T-helper 22 cell (primary cell): ENCODE measurements around the gene HOATZ.

Experiments
- DNase-seq: peaks from one replicate; pipeline ENCODE4 v3.0.0-alpha.2; 2020; ENCODE audit warnings: low read depth

HOATZ gene

DNA sequence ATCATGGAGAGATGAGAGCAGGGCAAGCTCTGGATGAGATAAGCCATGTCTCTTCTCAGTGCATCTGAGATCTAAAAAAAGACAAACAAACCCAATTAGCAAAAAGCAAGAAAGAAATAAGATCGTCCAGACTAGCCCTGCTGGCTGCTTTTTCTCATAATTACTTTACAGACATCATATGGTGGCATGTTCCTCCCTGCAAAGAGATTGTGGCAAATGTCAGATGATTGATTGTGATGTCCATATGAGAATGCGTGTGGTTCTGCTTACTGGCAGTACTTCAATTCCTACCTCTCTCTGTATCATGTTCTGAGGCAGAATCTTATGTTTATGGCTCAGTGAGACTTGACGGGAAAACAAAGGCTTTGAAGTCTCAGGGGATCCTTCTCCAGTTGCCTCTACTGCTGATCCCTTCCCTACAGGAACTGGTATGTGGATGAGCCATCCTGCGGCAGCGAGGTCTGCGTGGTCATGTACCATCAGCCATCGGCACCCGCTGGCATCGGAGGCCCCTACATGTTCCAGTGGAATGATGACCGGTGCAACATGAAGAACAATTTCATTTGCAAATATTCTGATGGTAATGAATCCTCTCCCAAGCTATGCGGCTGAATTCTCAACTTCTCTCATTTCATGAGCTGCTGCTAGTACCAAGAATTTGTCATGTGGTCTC is 34.8 kb downstream of the HOATZ start:
- no peak for DNase-seq

DNA sequence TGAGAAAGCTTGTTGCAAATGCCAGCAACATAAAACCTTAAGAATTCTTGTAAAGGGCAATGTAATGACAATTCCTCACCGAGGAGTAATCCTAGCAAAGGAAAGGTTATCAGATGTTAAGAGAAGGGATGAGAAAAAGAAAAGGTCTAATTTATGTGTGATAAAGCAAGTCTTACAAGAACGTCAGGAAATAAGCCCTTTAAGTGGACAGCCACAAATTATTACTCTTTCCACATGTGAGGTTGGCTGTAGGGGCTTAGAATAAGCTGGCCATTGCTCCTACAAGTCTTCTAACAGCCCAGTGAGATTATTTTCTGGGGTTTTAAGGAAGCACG is 35.3 kb downstream of the HOATZ start:
- DNase-seq = no peak

DNA sequence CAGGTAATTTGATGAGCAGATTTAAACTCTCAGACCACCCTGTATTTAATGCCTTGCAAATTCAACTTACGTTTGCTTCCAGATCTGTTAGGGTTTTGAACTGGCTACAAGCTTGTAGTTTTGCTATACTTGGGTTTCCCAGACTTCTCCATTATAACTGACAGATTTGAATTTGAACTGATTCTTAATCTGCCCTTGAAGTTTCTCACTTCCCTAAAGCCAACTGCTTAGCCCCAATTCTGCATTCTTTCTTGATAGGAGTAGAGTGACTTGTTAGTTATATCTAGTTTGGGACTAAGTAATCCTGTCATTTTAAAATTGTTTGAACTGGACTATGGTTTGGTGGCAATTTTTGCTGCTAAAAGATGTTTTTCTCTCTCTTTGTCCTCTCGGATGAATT is 35.7 kb downstream of the HOATZ start:
- no peak for DNase-seq

DNA sequence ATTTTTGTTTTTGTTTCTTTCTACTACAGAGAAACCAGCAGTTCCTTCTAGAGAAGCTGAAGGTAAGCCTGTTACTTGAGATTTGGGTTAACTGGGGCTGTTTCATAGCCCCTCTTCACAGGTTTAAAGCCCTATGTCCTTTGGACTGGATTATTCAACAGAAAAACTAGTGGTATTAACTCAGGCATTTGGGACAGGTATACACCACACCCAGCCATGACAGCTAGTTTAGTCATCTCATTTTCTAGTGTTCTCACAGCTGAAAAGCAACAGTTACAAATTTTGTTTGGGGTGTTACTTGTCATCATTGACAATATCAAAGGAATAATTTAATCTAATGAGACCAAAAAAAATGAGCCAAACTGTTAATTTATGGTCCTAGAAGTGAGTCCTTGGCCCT is 40.0 kb downstream of the HOATZ start:
- no peak for DNase-seq

DNA sequence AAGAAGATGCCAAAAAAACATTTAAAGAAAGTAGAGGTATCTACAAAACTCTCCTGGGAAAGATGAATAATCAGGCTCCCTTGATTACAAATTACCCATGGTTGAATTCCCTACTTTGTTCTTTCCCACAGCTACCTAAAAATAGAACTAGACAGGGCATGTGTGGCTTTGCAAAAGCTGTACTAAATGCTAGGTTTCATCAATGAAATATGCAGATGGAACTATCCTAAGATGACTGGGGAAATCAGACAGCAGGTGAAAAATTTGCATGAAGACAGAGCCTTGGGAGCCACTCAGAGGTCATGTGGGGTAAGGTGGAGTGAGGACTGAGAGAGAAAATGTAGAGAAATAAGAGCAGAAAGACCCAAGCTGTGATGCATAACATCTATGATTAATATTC is 40.7 kb downstream of the HOATZ start:
- no peak for DNase-seq

DNA sequence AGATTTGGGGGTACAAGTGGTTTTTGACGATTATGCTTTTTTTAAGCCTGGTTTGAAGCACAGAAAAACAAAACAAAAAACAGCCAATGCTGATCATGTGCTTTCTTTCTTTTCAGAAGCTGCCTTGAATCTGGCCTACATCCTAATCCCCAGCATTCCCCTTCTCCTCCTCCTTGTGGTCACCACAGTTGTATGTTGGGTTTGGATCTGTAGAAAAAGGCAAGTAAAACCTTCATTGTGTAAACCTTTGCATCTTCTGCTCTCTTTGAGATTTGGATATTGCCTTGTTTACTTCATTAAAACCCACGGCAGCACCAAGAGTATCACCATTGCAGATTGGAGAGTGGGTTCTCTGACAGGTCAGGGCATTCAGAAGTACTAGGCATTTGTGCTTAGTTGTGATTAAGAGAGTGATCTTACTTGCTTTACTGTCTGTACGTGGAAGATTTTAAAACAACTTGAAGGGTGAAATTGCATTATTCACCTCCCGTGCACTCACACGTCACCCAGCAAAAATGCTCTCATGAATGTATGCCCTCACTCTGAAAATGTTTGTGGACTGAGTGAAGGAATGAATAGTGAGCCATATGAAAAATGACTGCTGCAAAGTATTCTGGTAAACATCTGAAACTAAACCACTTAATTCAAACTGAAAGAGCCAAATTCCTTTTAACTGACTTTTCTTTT is 43.0 kb downstream of the HOATZ start:
- no peak for DNase-seq

DNA sequence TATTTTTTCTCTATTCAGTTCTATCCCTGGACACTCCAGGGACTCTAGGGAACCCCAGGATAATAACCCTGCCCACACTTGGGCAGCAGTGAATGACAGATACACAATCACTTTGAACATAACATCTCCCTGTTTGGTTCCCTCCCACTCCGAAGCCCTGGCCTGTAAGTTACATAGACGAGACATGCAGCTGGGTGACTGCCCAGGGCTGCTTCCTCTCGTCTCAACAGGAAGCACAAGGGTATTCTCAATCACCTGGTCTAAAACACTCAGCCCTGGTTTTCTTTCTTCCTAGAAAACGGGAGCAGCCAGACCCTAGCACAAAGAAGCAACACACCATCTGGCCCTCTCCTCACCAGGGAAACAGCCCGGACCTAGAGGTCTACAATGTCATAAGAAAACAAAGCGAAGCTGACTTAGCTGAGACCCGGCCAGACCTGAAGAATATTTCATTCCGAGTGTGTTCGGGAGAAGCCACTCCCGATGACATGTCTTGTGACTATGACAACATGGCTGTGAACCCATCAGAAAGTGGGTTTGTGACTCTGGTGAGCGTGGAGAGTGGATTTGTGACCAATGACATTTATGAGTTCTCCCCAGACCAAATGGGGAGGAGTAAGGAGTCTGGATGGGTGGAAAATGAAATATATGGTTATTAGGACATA is 45.4 kb downstream of the HOATZ start:
- no peak for DNase-seq

DNA sequence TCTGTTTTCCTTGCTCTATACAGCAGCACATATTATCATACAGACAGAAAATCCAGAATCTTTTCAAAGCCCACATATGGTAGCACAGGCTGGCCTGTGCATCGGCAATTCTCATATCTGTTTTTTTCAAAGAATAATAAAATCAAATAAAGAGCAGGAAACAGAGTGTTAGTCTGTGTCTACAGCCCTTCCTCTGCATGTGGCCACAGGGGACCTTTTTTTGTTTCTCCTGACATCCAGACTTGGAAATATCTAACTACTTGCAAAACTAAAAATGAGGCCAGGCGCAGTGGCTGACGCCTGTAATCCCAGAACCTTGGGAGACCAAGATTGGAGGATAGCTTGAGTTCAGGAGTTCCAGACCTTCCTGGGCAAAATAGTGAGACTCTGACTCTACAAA is 46.2 kb downstream of the HOATZ start:
- DNase-seq = no peak

DNA sequence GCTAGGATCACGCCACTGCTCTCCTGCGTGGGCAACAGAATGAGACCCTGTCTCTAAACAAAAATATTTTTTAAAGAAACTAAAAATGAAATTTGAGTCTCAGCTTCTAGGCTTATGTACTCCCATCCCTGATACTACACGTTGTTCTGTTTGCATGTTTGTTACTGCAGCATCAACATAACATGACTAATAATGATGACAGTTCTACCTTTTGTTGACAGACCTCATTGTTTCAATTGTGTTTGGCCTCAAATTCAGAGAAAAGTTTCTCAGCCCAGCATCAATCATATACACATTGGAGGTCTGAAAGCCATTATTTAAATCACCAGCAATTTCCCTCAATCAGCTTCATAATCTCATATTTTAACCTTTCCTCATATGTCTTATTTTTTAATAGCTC is 46.7 kb downstream of the HOATZ start:
- DNase-seq = no peak

DNA sequence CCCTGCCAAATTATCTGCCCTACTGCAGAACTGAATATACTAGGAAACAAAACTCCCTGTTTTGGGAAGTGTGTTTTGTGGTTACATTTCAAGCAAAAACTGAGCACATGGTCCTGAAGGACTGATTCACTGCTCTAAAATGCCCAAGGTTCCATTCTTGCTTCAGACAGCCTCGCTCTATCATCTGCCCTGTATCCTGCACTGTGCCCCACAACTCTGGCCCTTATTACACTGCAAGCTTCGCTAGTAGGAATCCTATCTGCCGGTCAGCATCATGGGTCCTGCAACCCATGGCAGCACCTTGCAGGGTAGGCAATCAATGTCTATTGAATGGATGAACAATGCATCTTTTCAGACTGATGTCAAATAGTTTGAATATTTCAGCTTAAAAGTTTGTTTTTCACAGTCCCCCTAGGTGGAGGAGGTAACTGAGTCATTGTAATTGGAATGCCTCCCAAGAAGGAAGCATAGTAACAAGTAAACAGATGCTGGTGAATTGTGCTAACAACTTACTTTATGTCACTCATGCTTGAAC is 47.3 kb downstream of the HOATZ start:
- DNase-seq = no peak

DNA sequence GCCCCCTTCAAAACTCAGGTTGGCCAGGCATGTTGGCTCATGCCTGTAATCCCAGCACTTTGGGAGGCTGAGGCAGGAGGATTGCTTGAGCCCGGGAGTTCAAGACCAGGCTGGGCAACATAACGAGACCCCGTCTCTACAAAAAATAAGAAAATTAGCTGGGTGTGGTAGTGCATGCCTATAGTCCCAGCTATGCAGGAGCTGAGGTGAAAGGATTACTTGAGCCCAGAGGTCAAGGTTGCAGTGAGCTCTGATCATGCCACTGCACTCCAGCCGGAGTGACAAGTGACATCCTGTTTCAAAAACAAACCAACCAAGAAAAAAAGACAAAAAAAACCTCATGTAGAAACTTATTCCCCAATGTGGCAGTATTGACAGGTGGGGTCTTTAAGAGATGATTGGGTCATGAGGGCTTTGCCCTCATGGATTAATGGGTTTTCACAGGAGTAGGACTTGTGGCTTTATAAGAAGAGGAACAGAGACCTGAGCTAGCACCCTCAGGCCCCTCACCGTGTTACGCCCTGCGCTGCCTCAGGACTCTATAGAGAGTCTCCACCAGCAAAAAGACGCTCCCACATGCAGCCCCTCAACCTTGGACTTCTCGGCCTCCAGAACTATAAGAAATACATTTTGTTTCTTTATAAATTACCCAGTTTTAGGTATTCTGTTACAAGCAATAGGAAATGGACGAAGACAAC is 48.3 kb downstream of the HOATZ start:
- no peak for DNase-seq

DNA sequence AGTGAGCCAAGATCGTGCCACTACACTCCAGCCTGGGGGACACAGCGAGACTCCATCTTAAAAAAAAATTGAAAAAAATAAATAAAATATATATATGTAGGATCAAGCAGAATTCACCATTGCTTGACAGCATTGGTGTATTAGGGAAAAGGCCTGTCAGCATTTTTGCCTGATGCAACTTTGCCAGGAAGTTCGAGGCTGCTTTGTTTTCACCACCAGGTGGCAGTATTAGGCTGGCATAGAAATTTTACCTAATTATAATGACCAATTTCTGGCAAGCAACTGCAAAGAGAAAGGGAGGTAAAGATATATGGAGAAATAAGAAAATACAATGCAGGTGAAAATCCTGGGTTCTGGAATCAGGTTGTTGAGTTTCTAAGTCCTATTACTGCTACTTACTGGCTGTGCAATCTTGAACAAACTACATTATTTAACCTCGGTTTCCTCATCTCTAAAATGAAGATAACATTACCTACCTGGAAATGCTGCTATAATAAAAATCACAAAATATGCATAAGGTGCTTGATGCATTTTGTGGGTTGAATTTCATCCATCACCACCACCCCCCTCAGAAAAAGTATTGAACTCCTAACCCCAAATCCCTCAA is 50.6 kb downstream of the HOATZ start:
- no peak for DNase-seq

DNA sequence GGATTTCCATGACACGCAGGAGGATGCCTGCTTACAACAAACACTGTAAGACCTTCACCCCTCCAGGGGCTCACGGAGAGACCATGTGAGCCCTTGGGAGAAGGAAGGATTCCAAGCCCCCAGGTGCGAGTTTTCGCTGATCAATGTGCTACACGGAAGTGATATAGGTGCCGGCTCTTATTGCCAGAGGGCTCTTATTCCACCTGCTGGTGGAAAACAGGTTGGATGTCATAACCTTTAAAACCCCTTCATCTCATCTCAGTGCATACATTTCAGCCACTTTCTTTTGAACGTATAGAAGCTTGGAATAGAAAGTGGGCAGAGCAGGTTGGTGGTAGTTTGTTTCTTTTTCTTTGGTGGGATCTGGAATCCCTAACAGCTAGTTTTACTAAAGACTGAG is 51.7 kb downstream of the HOATZ start:
- DNase-seq = no peak

DNA sequence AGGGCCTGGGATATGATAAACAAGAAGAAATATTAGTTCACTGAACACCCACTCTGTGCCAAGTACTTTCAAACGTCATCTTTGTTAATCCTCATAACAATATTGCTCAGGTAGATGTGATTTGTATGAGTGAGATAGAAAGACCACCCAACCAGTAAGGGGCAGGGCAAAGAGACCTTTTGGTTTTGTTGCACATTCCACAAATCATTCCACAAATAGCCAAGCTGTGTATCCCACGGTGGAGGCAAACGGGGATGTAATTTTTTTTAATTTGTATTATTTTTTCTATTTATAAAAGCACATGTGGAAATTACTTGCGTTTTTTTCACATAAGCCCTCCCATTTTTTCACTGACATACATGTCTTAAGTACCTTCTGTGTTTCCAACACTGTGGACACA is 54.9 kb downstream of the HOATZ start:
- DNase-seq = no peak

DNA sequence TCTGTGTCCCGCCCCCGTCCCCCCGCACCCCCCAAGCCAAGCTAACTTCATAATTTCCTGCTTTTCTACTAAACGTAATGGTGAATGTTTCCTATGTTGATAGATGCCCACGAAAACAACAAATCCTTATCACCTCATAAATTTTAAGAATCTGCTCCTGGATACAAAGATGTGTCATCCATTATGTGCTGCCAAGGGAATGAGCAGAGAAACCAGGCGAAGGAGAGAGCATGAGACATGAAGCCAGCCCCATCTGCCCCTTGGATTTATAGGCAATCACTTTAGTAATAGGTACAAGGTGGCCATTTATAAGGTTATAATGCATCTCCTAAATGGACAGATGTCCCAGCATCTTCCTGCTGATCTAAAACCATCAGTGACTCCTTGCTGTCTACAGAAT is 56.2 kb downstream of the HOATZ start:
- no peak for DNase-seq

DNA sequence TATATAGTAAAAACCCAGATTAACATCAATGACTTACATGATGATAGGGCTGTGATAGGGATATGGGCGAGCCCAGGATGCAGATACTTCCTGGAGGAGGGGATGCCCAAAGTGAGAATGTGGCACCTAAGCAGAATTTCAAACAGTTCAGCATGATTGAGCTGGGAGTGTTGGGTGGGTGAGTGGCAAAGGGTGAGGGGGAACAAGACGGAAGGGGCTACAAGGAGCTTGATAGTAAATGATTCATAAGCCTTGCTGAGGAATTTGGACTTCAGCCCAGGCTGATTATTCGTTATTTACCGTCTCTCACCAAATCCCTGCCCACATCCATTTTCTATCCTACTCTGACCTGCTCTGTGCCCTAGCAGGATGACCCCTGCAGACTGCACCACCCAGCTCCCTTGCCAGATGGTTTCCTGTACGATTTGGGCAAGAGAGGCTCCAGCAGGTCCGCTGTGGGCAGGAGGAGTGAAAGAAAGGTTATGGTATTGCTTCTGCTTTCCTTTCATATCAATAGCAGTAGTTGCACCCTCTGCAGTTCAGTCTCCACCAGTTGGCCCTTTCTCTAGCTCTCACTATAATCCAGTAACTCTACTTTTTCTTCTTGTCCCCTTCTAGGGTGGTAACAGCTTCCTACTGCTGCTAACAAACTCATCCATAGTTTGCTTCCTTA is 57.4 kb downstream of the HOATZ start:
- DNase-seq = no peak

DNA sequence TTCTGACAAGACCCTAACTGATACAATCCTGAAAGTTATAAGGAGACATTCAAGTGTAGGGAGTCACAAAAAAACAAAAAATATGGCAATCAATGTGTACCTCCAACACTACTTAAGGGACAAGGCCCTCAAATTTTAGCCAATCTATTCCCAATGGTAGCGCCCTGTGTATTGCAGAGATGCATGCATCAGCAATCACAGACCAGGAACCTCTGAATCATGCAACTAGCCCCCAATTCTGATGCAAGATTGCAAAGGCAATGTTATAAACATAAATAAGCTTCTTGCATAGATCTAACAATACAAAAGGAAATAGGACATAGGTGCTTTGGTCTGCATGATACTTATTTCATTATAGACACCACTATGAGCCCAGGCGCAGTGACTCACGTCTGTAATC is 58.0 kb downstream of the HOATZ start:
- no peak for DNase-seq

DNA sequence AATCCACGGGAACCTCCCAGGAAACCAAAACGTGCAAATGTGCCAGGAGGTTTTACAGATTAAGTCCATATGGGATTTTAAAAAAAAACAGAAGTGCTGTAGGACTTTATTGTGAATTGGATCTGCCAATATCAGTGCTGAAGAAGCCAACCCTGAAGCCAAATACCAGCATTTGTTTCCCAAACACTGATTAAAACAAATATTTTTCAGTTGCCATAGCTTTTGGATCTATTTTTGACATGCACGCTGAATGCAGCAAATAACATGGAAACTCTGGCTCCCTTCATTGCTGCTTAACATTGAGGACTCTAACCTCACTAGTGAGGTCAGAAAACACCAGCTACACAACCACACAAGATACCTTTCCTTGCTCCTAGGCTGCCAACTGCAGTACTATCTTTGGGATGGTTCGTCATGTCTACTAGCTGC is 59.3 kb downstream of the HOATZ start:
- DNase-seq = no peak

DNA sequence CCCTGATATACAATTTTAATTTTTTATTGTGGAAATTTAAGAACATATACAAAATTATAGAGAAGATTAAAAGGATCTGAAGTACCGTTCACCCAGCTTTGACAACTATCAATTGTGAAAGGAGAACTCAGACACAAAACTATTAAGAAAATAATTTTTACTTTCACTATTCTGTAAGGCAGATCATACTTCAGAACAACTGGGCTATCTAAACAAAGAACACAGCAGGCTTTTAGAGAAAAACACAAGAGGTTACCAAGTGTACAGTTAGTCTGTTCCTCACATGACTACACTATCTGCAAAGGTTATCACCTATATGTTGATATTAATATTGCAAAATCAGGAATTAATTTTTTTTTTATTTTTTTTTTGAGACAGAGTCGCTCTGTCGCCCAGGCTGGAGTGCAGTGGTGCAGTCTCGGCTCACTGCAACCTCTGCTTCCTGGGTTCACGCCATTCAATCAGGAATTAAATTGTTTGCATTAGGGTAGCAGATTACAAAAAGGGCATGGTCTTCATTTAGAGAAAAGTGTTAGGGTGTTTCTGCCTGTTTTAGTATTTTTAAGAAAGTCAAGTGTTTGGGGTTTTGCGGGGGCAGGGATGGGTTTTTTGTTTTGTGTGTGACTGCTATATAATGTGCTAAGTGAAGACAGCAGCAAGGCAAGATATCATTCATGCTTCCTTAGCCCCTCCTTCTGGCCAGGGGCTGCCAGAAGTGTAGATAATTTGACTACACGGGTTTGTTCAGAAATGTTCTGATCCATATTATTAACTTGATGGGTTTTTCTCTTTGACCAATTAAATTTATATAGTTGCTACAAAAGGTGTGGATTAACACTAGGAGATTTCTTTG is 60.0 kb downstream of the HOATZ start:
- DNase-seq = no peak

DNA sequence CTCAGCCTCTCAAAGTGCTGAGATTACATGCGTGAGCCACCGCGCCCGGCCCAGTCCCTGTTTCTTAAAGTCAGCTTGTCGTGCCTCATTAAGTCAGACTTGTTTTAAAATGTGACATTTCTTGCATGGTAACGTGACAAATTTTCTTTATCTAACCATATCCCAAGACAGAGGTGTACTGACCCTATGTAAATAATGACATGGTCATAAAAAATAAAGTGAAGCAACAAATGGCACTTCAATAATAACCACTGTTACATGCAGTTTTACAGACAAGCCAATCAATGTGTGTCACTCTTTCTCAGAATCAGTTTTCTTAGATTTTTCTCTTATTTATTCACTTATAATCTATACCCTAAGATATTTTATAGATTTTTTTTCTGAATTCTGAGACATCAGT is 61.2 kb downstream of the HOATZ start:
- no peak for DNase-seq

DNA sequence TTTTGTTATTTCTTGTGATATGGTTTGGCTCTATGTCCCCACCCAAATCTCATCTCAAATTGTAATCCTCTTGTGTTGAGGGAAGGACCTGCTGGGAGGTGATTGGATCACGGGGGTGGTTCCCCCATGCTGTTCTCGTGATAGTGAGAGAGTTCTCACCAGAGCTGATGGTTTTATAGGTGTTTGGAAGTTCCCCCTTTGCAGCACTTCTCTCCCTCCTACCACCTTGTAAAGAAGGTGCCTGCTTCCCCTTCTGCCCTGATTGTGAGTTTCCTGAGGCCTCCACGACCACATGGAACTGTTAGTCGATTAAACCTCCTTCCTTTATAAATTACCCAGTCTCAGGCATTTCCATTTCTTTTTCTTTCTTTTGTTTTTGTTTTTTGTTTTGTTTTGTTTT is 63.2 kb downstream of the HOATZ start:
- DNase-seq = no peak
